Ovary (tissue), 9 donors: Measurements from ENCODE around the gene SLC25A47. TPM values are rescaled to one million over a fixed set of nuclear protein-coding genes. Genes with fewer than 3 reads are reported as not detected.
A peak's percentile ranks its signal among the peaks of the same experiment; 100 is the strongest.

Source experiments
- DNase-seq, 5 donors: peaks; one replicate each; pipeline ENCODE4 v3.0.0-alpha.2; 2019 to 2020
- H3K27ac ChIP-seq, 2 donors: fragments of 200-600 bp; one replicate each; pipeline versions ENCODE4 v1.5.1 to v1.8.0; 2019 to 2022
- H3K27me3 ChIP-seq: fragments of 200-600 bp; one replicate; pipeline ENCODE4 v1.8.0; 2022
- H3K36me3 ChIP-seq: fragments of 200-600 bp; sonication (generic); one replicate; pipeline ENCODE4 v1.5.1; 2019
- H3K4me1 ChIP-seq: one replicate; pipeline ENCODE4 v1.8.1; 2013; ENCODE audit warnings: mild to moderate bottlenecking, moderate library complexity; ENCODE audit not compliant: insufficient read depth
- H3K4me3 ChIP-seq: fragments of 200-600 bp; sonication (generic); one replicate; pipeline ENCODE4 v1.5.1; 2017
- H3K9me3 ChIP-seq, 2 donors: fragments of 200-600 bp in 1 of 2; sonication (generic) in 1 of 2; one replicate each; pipeline versions ENCODE4 v1.5.1 to v1.8.1; 2013 to 2019; ENCODE audit warnings: mild to moderate bottlenecking in 1 of 2, moderate library complexity in 1 of 2
- EP300 ChIP-seq: sonication (generic); formaldehyde crosslinking; IDR thresholded peaks from one replicate; pipeline ENCODE4 v1.6.1; 2017; ENCODE audit warnings: antibody characterized with exemption
- POLR2A ChIP-seq: fragments of 450-650 bp; IDR thresholded peaks from one replicate; pipeline ENCODE4 v1.6.1; 2017; ENCODE audit warnings: antibody characterized with exemption, mild to moderate bottlenecking, moderate library complexity
- WGBS, 3 donors: extraction: QIAGEN DNeasy Blood & Tissue Kit in 1 of 3; methylation state at CpG; one replicate each; pipeline versions ENCODE4 v1.1.5 to v1.1.7; 2013 to 2017; 5-methylcytosine and 5-hydroxymethylcytosine counted together
- intact Hi-C, 4 donors: fragments of 100-400 bp; cut with DNase I; formaldehyde crosslinking; loops; one replicate each; pipeline versions ENCODE4 v1.11.0 to v1.15.1; 2022 to 2023
- polyA plus RNA-seq, 2 donors: library from polyadenylated mRNA; stranded (reverse); fragments of 200-250 nt in 1 of 2; fragments of 350-450 nt in 1 of 2; fragmentation: Illumina TruSeq in 1 of 2; extraction: RNeasy Lipid Tissue Mini Kit (QIAGEN cat#74804) in 1 of 2; gene quantifications; one replicate each; pipeline ENCODE4 v1.2.3, GENCODE V29; 2013 to 2014
- total RNA-seq, 7 donors: library from RNA; depleted of rRNA in 2 of 7; stranded (reverse); fragments of >200 nt in 2 of 7; fragmentation: NEBNext Ultra II Directional in 3 of 7; extraction: Animal tissue kit (Norgen Biotek cat#: 25700) in 3 of 7; gene quantifications; one replicate each; pipeline versions ENCODE4 v1.1.0 to v1.2.4, GENCODE V29; 2016 to 2023
- TF ChIP-seq, protein P1 (sequence below), 3 donors: fragments of 450-650 bp in 2 of 3; fragments of 200-600 bp in 1 of 3; IDR thresholded peaks; one replicate each; pipeline versions ENCODE4 v1.5.1 to v1.8.0; 2016 to 2022; ENCODE audit warnings: antibody characterized with exemption in 3 of 3, mild to moderate bottlenecking in 1 of 3
- donor health status: DM: no; HTN: no; CAD: no; lungs with moderate emphysema.
- donor health status: DM: no; HTN: no; CAD: no.
- donor health status: Bipolar disorder and iron deficiency.
- donor health status: DM: yes; HTN: yes; CAD: no.
- donor health status: DM: no; HTN: no; CAD: no.
- donor health status: DM: yes; HTN: yes; CAD: no.

Gene SLC25A47
- total and polyA plus RNA-seq, 9 donors = not detected

DNA sequence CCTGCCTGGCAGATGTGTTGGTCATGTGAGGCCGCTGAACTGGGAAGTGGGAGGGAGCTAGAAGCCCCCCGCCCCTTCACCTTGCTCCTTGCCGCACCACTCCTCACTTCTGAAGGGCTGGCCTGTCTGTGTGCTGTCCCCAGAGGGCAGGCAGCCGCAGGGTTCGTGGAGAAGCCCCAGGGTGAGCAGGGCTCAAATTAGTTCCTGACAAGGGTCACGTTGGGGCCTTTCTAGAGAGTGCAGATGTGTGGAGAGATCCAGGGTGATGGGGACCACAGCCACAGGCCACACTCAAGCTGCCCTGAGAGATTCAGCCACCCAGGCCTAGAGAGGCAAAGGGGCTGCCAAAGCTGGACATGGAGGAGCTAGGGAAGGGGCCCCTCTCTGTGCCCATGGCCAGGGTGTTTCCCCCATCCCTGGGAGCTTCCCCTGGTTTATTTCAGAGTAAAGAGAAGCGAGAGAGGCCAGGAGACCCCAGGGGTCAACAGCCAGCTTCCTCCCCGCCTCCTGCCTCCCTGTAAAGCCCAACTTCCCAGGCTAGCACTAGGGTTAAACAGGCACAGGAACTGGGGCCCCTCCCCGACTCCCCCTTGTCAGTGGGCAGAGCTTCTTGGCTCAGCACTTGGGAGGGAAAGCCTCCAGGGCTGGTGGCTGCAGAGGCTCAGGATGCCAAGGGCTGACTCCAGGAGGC lies 33.1 kb upstream of the SLC25A47 start:
- H3K36me3 ChIP-seq = no peaks in the 10 kb centered on the region
- intact Hi-C loops = no loop called here
- H3K4me1 ChIP-seq = peaks cover 9% of the 10 kb centered on the region
- H3K9me3 ChIP-seq = no peaks in the 10 kb centered on the region
- TF ChIP-seq EP300 (no peak), POLR2A (no peak)
- TF ChIP-seq, protein P1, sequence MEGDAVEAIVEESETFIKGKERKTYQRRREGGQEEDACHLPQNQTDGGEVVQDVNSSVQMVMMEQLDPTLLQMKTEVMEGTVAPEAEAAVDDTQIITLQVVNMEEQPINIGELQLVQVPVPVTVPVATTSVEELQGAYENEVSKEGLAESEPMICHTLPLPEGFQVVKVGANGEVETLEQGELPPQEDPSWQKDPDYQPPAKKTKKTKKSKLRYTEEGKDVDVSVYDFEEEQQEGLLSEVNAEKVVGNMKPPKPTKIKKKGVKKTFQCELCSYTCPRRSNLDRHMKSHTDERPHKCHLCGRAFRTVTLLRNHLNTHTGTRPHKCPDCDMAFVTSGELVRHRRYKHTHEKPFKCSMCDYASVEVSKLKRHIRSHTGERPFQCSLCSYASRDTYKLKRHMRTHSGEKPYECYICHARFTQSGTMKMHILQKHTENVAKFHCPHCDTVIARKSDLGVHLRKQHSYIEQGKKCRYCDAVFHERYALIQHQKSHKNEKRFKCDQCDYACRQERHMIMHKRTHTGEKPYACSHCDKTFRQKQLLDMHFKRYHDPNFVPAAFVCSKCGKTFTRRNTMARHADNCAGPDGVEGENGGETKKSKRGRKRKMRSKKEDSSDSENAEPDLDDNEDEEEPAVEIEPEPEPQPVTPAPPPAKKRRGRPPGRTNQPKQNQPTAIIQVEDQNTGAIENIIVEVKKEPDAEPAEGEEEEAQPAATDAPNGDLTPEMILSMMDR (IDR thresholded peaks at IDR 0.05) = no peak
- WGBS, 3 donors = 73 to 75% (median 73%) methylated on average over 9 of the region's 9 CpGs
- peak in 2 of 5 donors; percentile 17 to 22 for DNase-seq
- no peak overlapping the region for H3K4me3 ChIP-seq
- no peak overlapping the region for H3K27ac ChIP-seq
- H3K27me3 ChIP-seq = no peaks in the 10 kb centered on the region

DNA sequence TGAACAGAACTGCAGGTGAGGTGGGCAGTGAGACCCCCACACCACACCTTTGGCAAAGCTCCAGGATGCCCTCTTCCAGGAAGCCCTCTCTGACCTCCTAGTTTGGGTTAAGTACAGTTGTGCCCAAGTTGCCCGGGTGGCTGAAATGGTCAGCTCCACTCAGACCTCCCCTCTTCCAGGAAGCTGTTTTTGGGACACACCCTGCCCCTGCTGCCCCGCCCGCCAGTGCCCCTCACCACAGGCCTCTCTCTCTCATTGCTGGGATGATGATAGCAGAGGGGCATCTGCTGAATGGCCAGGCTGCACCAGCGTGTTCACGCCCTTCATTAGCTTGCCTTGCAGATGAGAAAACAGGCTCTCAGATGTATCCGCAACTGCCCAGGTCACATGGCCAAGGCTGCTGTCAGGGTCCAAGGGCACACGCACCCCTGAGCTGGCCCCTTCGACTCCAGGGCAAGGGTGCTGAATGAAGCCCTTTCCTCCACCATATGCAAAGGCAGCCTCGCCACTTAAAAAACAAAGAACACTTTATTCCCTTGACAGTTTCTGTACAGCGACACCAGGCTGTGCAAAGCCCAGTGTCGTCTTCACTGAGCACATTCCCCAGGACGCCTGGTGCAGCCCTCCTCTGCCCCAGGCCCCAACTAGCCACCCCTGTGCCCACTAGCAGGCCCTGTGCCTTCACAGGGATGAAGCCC lies 32.4 kb upstream of the SLC25A47 start:
- Histone ChIP-seq H3K36me3 (no peaks in the 10 kb centered on the region), H3K9me3 (no peaks in the 10 kb centered on the region), H3K27me3 (no peaks in the 10 kb centered on the region), H3K4me3 (no peak overlapping the region), H3K27ac (no peak overlapping the region), H3K4me1 (peaks cover 8% of the 10 kb centered on the region)
- TF ChIP-seq EP300 = no peak
- no peak for TF ChIP-seq POLR2A
- TF ChIP-seq, protein P1 (IDR thresholded peaks at IDR 0.05) = no peak
- 86 to 89% (median 89%) methylated on average over 12 of the region's 12 CpGs for WGBS, 3 donors
- peak in 1 of 5 donors; percentile 27 for DNase-seq
- intact Hi-C loops = no loop called here

DNA sequence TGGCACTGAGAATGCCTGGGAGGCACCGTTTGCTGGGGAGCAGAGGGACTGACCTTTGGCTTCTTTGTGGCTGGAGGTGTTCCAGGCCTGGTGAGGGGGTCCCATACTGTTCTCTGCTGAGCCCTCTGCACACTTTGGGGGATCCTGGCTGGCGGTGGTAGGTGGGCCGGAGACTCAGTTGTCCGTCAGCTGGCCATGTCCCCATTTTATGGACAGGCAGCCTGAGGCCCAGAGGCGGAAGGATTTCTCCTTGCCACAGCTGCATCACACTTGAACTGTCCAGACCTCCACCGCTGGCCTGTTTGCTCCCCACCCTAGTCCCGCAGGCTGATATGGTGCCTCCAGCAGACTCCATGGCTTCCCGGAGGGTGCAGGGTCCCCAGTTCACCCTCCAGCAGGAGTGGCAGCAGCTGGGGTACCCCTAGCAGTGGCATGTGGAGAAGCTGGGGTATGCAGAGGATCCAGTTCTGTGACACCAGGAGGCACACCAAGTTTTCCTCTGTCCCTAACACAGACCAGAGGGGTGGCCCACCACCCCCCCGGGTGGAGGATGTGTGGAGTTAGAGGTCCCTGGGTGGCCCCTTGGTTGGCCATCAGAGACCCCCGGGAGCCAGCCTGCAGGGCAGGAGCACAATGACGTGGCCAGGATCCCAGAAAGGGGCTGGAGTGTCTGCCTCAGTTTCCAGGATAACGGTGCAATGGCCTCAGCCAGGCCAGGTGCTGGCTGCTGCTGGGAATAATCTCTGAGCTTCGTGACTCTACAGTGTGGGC lies 31.6 kb upstream of the SLC25A47 start:
- H3K27me3 ChIP-seq = no peaks in the 10 kb centered on the region
- no peaks in the 10 kb centered on the region for H3K36me3 ChIP-seq
- intact Hi-C loops = no loop called here
- H3K4me3 ChIP-seq = no peak overlapping the region
- no peak for TF ChIP-seq EP300
- TF ChIP-seq POLR2A = no peak
- TF ChIP-seq, protein P1 (IDR thresholded peaks at IDR 0.05) = no peak
- H3K27ac ChIP-seq = no peak overlapping the region
- no peaks in the 10 kb centered on the region for H3K9me3 ChIP-seq
- H3K4me1 ChIP-seq = peaks cover 5% of the 10 kb centered on the region
- WGBS, 3 donors = 89 to 93% (median 90%) methylated on average over 12 to 13 of the region's 13 CpGs
- DNase-seq = peak in 2 of 5 donors; percentile 15 to 34

DNA sequence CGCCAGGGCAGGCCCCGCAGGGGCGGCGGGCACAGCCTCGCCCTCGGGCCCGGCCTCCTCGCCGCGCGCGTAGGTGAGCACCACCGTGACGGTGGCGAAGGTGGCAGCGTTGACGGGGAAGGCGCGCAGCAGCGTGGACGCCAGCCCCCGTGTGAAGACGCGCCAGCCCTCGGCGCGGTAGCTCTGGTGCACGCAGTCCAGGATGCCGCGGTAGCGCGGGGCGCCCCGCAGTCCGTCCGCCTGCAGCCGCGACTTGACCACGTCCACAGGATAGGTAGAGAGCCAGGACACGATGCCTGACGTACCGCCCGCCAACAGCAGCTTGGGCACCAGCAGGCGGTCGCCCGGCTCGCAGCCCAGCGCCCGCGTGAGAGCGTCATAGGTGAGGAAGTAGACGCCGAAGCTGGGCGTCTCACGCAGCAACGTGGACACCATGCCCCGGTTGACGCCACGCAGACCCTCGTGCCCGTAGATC lies 30.8 kb upstream of the SLC25A47 start:
- 94 to 96% (median 95%) methylated on average over 61 of the region's 61 CpGs for WGBS, 3 donors
- Histone ChIP-seq H3K36me3 (no peaks in the 10 kb centered on the region), H3K9me3 (no peaks in the 10 kb centered on the region), H3K4me3 (no peak overlapping the region), H3K27ac (no peak overlapping the region), H3K4me1 (peaks cover 9% of the 10 kb centered on the region), H3K27me3 (no peaks in the 10 kb centered on the region)
- DNase-seq = peak in 2 of 5 donors; percentile 25 to 36
- intact Hi-C loops = no loop called here
- TF ChIP-seq, protein P1 (IDR thresholded peaks at IDR 0.05) = no peak
- TF ChIP-seq EP300 (no peak), POLR2A (no peak)
